Spleen (tissue), 7 donors: ENCODE results near the gene ERI3.

Source experiments
- POLR2A ChIP-seq, 3 donors: fragments of 450-650 bp; IDR thresholded peaks; one replicate each; pipeline ENCODE4 v1.5.1; 2017; ENCODE audit warnings: antibody characterized with exemption in 3 of 3, mild to moderate bottlenecking in 1 of 3
- POLR2AphosphoS5 ChIP-seq, 3 donors: sonication (generic); formaldehyde crosslinking; IDR thresholded peaks; one replicate each; pipeline ENCODE4 v1.5.1; 2017; ENCODE audit warnings: antibody characterized with exemption in 3 of 3
- TF ChIP-seq, protein P1 (sequence below), 11 experiments: fragments of 200-600 bp in 7 of 11; fragments of 450-650 bp in 4 of 11; sonication (generic) in 4 of 11; IDR thresholded peaks in 8 of 11; conservative IDR thresholded peaks in 3 of 11; 1 replicate in 7 of 11; 2 replicates in 4 of 11; pipeline versions ENCODE4 v1.4.0 to v1.8.0; 2016 to 2021; ENCODE audit warnings: antibody characterized with exemption in 11 of 11, inconsistent platforms in 4 of 11, mild to moderate bottlenecking in 1 of 11
- donor health status: DM: no; HTN: no; CAD: no; lungs with moderate emphysema.
- donor health status: DM: no; HTN: no; CAD: no.
- donor health status: DM: no; HTN: no; CAD: no.

- TF ChIP-seq, protein P1, sequence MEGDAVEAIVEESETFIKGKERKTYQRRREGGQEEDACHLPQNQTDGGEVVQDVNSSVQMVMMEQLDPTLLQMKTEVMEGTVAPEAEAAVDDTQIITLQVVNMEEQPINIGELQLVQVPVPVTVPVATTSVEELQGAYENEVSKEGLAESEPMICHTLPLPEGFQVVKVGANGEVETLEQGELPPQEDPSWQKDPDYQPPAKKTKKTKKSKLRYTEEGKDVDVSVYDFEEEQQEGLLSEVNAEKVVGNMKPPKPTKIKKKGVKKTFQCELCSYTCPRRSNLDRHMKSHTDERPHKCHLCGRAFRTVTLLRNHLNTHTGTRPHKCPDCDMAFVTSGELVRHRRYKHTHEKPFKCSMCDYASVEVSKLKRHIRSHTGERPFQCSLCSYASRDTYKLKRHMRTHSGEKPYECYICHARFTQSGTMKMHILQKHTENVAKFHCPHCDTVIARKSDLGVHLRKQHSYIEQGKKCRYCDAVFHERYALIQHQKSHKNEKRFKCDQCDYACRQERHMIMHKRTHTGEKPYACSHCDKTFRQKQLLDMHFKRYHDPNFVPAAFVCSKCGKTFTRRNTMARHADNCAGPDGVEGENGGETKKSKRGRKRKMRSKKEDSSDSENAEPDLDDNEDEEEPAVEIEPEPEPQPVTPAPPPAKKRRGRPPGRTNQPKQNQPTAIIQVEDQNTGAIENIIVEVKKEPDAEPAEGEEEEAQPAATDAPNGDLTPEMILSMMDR (IDR thresholded peaks at IDR 0.05 in 8 of 11, conservative IDR thresholded peaks at IDR 0.05 in 3 of 11), result no peak
- no peak for TF ChIP-seq POLR2A (IDR thresholded peaks at IDR 0.05)
- TF ChIP-seq POLR2AphosphoS5 (IDR thresholded peaks at IDR 0.05), result no peak
Measured at GRCh38 chr1:44338136-44338535, 16.9 kb downstream of the ERI3 start.
